ENCODE measurements around the gene PLAA.
A peak's percentile ranks its signal among the peaks of the same experiment; 100 is the strongest.
"Not testable (repeated sequence)": the region's sequence is repeated elsewhere in the genome, so short reads cannot be mapped to it uniquely, and the experiment has no call there.

Gene PLAA

GRCh38 chr9:26935847-26936246 is 11.2 kb downstream of the PLAA start:
- DNase-seq (ENCODE audit: low spot score) = no peak

GRCh38 chr9:26928902-26929495 is 18.0 kb downstream of the PLAA start:
- DNase-seq (ENCODE audit: low spot score) = no peak

- no peak for DNase-seq (ENCODE audit: low spot score)
Measured at GRCh38 chr9:26925609-26926008, 21.4 kb downstream of the PLAA start.

GRCh38 chr9:26919698-26920097 is 27.3 kb downstream of the PLAA start:
- no peak for DNase-seq (ENCODE audit: low spot score)

GRCh38 chr9:26913138-26913668 is 33.8 kb downstream of the PLAA start:
- DNase-seq (ENCODE audit: low spot score) = no peak

- no peak for DNase-seq (ENCODE audit: low spot score)
Measured at GRCh38 chr9:26904671-26905070, 42.4 kb downstream of the PLAA start.

GRCh38 chr9:26904070-26904469 is 43.0 kb downstream of the PLAA start:
- no peak for DNase-seq (ENCODE audit: low spot score)

- no peak for DNase-seq (ENCODE audit: low spot score)
Measured at GRCh38 chr9:26893030-26893676, 53.9 kb downstream of the PLAA start.

GRCh38 chr9:26892251-26893029 is 54.6 kb downstream of the PLAA start, which contains the start of gene CAAP1:
Gene CAAP1 (minus strand): TSS chr9:26892802. CDS start chr9:26892715, 87 bp downstream.
- DNase-seq (ENCODE audit: low spot score) = peak; percentile 83

- peak; percentile 39 for DNase-seq (ENCODE audit: low spot score)
Measured at GRCh38 chr9:26891726-26892125, 55.3 kb downstream of the PLAA start.

GRCh38 chr9:26888271-26888670 is 58.8 kb downstream of the PLAA start:
- no peak for DNase-seq (ENCODE audit: low spot score)

GRCh38 chr9:26882154-26882553 is 64.9 kb downstream of the PLAA start:
- DNase-seq (ENCODE audit: low spot score) = no peak

GRCh38 chr9:26880262-26880661 is 66.8 kb downstream of the PLAA start:
- no peak for DNase-seq (ENCODE audit: low spot score)

GRCh38 chr9:26875155-26875554 is 71.9 kb downstream of the PLAA start:
- not testable (repeated sequence) for DNase-seq (ENCODE audit: low spot score)

GRCh38 chr9:26870292-26870691 is 76.8 kb downstream of the PLAA start:
- DNase-seq (ENCODE audit: low spot score) = no peak

- no peak for DNase-seq (ENCODE audit: low spot score)
Measured at GRCh38 chr9:26863074-26863473, 84.0 kb downstream of the PLAA start.

- peak; percentile 54 for DNase-seq (ENCODE audit: low spot score)
Measured at GRCh38 chr9:26856413-26857032, 90.5 kb downstream of the PLAA start.

Data from hematopoietic multipotent progenitor cell treated with erythropoietin and hydrocortisone succinate and interleukin-3 and kit ligand, for 17 days (in vitro differentiated cells).